Upper lobe of right lung (tissue), 1 donor: ENCODE measurements around the gene DSC1. TPM values are rescaled to one million over a fixed set of nuclear protein-coding genes. Genes with fewer than 3 reads are reported as not detected.

Experiments
- ATAC-seq: fragments of 200-7000 bp; cut with Tn5 transposase; one replicate; pipeline ENCODE4 v1.9.1; 2020; ENCODE audit warnings: mild to moderate bottlenecking, moderate library complexity
- DNase-seq: peaks from one replicate; pipeline ENCODE4 v3.0.0-alpha.2; 2020
- H3K27ac ChIP-seq: fragments of 200-600 bp; one replicate; pipeline ENCODE4 v1.8.0; 2022
- H3K27me3 ChIP-seq: fragments of 200-600 bp; one replicate; pipeline ENCODE4 v1.8.0; 2022; ENCODE audit warnings: mild to moderate bottlenecking
- H3K36me3 ChIP-seq: fragments of 200-600 bp; one replicate; pipeline ENCODE4 v1.8.0; 2022
- H3K4me1 ChIP-seq: fragments of 200-600 bp; one replicate; pipeline ENCODE4 v1.8.0; 2022
- H3K4me3 ChIP-seq: fragments of 200-600 bp; one replicate; pipeline ENCODE4 v1.8.0; 2022; ENCODE audit warnings: mild to moderate bottlenecking
- H3K9me3 ChIP-seq: fragments of 200-600 bp; one replicate; pipeline ENCODE4 v1.8.0; 2022
- intact Hi-C: fragments of 100-400 bp; cut with DNase I; formaldehyde crosslinking; loops from one replicate; pipeline ENCODE4 v1.11.0; 2022
- total RNA-seq: library from RNA; stranded (reverse); fragmentation: NEBNext Ultra II Directional; extraction: Animal tissue kit (Norgen Biotek cat#: 25700); gene quantifications from one replicate; pipeline ENCODE4 v1.2.1, GENCODE V29; 2021
- TF ChIP-seq, protein P1 (sequence below): fragments of 200-600 bp; IDR thresholded peaks from one replicate; pipeline ENCODE4 v1.8.0; 2022; ENCODE audit warnings: antibody characterized with exemption
- donor health status: DM: no; HTN: yes; CAD: no; lungs with severe emphysema.

The DSC1 gene
- total RNA-seq, 1 donor from 2014 or later = not detected

DNA sequence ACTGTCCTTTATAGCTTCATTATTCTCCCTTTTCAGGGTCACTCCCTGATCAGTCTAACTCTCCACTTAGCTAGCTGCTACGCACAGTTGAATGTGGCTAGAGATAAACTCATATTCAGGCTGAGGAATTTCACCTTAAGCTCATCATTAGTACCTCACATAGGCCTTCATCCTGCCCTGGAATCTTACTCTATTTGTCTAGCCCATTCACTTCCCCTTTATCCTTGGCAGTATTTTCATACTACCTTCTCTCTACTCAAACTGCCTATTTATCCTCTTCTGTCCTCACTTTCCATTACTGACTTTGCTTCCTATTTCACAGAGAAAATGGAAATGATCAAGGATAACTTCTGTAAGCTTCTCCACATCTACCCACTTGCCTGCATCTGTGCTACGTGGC, 49.9 kb downstream of the DSC1 start:
- no peak overlapping the region for H3K4me3 ChIP-seq
- H3K27ac ChIP-seq = no peak overlapping the region
- ATAC-seq = no peak
- DNase-seq = no peak
- no peaks in the 10 kb centered on the region for H3K36me3 ChIP-seq
- no peaks in the 10 kb centered on the region for H3K9me3 ChIP-seq
- intact Hi-C loops = no loop called here
- TF ChIP-seq, protein P1, sequence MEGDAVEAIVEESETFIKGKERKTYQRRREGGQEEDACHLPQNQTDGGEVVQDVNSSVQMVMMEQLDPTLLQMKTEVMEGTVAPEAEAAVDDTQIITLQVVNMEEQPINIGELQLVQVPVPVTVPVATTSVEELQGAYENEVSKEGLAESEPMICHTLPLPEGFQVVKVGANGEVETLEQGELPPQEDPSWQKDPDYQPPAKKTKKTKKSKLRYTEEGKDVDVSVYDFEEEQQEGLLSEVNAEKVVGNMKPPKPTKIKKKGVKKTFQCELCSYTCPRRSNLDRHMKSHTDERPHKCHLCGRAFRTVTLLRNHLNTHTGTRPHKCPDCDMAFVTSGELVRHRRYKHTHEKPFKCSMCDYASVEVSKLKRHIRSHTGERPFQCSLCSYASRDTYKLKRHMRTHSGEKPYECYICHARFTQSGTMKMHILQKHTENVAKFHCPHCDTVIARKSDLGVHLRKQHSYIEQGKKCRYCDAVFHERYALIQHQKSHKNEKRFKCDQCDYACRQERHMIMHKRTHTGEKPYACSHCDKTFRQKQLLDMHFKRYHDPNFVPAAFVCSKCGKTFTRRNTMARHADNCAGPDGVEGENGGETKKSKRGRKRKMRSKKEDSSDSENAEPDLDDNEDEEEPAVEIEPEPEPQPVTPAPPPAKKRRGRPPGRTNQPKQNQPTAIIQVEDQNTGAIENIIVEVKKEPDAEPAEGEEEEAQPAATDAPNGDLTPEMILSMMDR = no peak
- no peaks in the 10 kb centered on the region for H3K4me1 ChIP-seq
- no peaks in the 10 kb centered on the region for H3K27me3 ChIP-seq

DNA sequence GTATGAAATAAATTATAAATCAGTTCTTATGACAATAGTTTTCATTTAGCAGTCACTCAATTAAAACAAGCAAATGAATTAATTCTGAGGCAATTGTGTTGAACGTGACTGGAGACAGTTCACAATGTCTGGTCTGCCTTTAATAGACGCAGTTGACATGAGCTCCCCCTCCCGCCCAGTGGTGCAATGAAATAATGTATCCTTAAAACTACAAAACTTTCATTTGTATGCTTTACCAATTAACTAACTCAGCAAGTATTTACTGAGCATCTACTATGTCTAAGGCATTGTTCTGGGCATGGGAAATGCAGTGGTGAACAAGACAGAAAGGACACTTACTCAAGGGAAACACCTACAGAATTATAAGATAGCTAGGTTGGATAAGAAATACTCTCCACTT, 56.9 kb downstream of the DSC1 start:
- no peaks in the 10 kb centered on the region for H3K36me3 ChIP-seq
- TF ChIP-seq, protein P1 = no peak
- intact Hi-C loops = no loop called here
- H3K4me3 ChIP-seq = no peak overlapping the region
- H3K4me1 ChIP-seq = no peaks in the 10 kb centered on the region
- ATAC-seq = no peak
- no peak for DNase-seq
- H3K27me3 ChIP-seq = no peaks in the 10 kb centered on the region
- H3K9me3 ChIP-seq = no peaks in the 10 kb centered on the region
- no peak overlapping the region for H3K27ac ChIP-seq

DNA sequence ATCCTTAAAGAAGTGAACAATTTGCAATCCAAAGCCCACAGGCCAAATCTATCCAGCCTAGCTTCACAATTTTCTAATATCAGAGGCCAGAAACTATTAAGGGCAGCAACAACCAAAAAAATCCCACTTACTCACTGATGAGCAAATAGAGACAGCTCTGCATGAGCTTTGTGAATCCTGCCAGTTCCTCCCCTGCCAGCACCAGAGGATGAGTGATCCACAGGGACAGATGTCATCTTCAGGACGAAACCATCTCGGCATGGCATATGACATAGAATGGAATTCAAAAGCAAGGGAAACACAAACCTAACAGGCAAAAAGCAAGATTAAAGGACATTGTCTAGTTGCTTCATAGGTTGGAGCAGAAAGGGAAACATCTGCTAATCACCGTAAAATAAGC, 58.2 kb downstream of the DSC1 start:
- H3K4me1 ChIP-seq = no peaks in the 10 kb centered on the region

DNA sequence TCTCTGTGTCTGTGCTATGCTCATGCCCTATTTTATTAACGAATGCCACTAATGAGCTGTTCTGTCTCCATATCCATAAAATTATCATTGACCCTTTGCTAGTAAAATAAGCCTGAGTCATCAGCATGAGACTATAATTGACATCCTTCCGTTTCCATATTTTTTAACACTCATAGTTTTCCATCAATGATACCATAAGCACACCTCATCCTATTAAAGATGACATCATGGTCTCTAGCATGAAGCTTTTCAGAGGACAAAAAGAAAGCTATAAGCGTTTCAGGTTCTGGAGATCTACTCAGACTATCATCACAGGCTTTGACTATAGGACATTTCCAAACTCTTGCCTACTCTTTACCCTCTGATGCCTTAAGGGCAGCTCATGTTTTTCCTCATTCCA, 59.2 kb downstream of the DSC1 start:
- H3K4me3 ChIP-seq = no peak overlapping the region
- H3K9me3 ChIP-seq = no peaks in the 10 kb centered on the region
- no peaks in the 10 kb centered on the region for H3K4me1 ChIP-seq
- intact Hi-C loops = no loop called here
- H3K27me3 ChIP-seq = no peaks in the 10 kb centered on the region
- H3K27ac ChIP-seq = no peak overlapping the region
- no peaks in the 10 kb centered on the region for H3K36me3 ChIP-seq
- DNase-seq (no peak), ATAC-seq (no peak)
- TF ChIP-seq, protein P1 = no peak

More for the DNA sequence above, 58.2 kb downstream of the DSC1 start:
- Histone ChIP-seq H3K4me3 (no peak overlapping the region), H3K36me3 (no peaks in the 10 kb centered on the region), H3K27me3 (no peaks in the 10 kb centered on the region), H3K27ac (no peak overlapping the region), H3K9me3 (no peaks in the 10 kb centered on the region)
- no peak for DNase-seq
- no peak for ATAC-seq
- intact Hi-C loops = no loop called here
- TF ChIP-seq, protein P1 = no peak

DNA sequence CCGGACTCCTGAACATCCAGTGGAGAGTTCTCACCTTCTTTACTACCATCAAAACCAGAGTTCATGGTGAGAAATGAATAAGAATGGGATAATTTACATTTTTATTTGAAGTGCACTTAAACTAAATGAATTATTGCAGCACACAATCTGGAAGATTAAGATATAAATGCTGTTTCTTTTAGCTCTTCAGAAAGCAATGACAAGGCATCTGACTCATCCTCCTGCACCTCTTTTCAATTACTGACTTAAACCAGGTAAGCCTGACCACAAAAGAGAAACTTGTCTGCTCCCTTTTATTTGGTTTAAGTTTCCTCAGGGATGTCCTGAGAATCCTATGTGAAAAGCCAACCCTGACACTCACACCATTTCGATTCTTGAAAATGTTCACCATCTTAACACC, 59.7 kb downstream of the DSC1 start:
- Histone ChIP-seq H3K9me3 (no peaks in the 10 kb centered on the region), H3K4me1 (no peaks in the 10 kb centered on the region), H3K27me3 (no peaks in the 10 kb centered on the region), H3K4me3 (no peak overlapping the region), H3K36me3 (no peaks in the 10 kb centered on the region), H3K27ac (no peak overlapping the region)
- DNase-seq = no peak
- TF ChIP-seq, protein P1 = no peak
- no peak for ATAC-seq
- intact Hi-C loops = no loop called here

DNA sequence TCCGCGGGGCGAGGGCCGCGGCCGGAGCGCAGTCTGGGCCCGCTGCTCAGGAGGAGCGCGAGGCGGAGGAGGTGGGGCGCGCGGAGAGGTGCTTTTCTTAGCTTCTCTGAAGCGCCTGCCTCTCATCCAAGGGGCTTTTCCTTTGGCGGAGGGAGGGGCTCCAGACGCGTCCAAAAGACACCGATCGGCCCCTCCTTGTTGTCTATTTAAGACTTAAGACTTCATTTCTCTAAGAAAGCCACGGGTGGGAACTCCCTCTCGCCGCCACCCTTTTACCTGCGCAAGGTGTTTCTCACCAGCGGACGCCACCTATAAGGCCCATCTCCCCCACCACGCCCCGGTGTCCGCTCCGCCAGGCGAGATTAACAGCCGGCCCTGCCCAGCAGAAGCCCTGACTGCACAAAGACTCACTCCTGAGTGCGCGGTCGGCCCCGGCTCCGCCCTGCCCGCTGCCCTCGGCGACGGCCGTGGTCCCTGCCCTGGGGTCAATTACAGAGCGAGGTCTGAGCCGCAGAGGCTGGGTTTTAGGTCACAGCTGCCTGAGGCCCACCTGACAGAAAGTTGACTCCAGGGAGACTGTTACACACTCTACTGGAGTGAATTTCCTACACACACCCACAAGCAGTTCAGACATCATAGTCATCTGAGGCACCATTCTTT, 60.5 kb downstream of the DSC1 start, which contains the start of gene DSC2:
TSS of gene DSC2 (minus strand) at position 397 of the 660 bp plus-strand sequence. CDS start 450 bp downstream, outside the sequence.
- no peaks in the 10 kb centered on the region for H3K36me3 ChIP-seq
- DNase-seq = peak; percentile 81
- no peaks in the 10 kb centered on the region for H3K4me1 ChIP-seq
- no peaks in the 10 kb centered on the region for H3K27me3 ChIP-seq
- intact Hi-C loops = no loop called here
- H3K4me3 ChIP-seq = peak within 1 kb of the TSS; percentile 57
- peak within 1 kb of the TSS; percentile 85 for H3K27ac ChIP-seq
- no peaks in the 10 kb centered on the region for H3K9me3 ChIP-seq
- TF ChIP-seq, protein P1 = no peak
- ATAC-seq = peak; percentile 72
